GM18520 (cell line): Measurements from ENCODE around the gene VWA3B.
"Not testable (repeated sequence)": the region's sequence is repeated elsewhere in the genome, so short reads cannot be mapped to it uniquely, and the experiment has no call there.

Source experiments
- ATAC-seq: cut with Tn5 transposase; IDR thresholded peaks from one replicate; pipeline ENCODE4 v1.9.1; 2021; ENCODE audit not compliant: unreplicated experiment

Gene VWA3B

GRCh38 chr2:98086491-98087446, at the start of gene VWA3B:
Gene VWA3B, plus strand, starts transcription at chr2:98087167. Its CDS starts 5,926 bp downstream, at chr2:98093093.
- peak; percentile 89 for ATAC-seq

- ATAC-seq: no peak
Observed at GRCh38 chr2:98037206-98037605, 49.8 kb upstream of the VWA3B start.

GRCh38 chr2:98037666-98038336, 49.2 kb upstream of the VWA3B start:
- ATAC-seq: no peak

- ATAC-seq: no peak
Observed at GRCh38 chr2:98039085-98039756, 47.7 kb upstream of the VWA3B start.

GRCh38 chr2:98040331-98040939, 46.5 kb upstream of the VWA3B start:
- ATAC-seq: no peak

- no peak for ATAC-seq
Observed at GRCh38 chr2:98043101-98043500, 43.9 kb upstream of the VWA3B start.

- not testable (repeated sequence) for ATAC-seq
Observed at GRCh38 chr2:98044730-98045129, 42.2 kb upstream of the VWA3B start.

- ATAC-seq: no peak
Observed at GRCh38 chr2:98050070-98050469, 36.9 kb upstream of the VWA3B start.

GRCh38 chr2:98058191-98058975, 28.6 kb upstream of the VWA3B start:
- ATAC-seq: no peak

GRCh38 chr2:98060277-98060676, 26.7 kb upstream of the VWA3B start:
- no peak for ATAC-seq

GRCh38 chr2:98063291-98063854, 23.6 kb upstream of the VWA3B start:
- no peak for ATAC-seq

GRCh38 chr2:98065808-98066207, 21.2 kb upstream of the VWA3B start:
- ATAC-seq: no peak

- ATAC-seq: no peak
Observed at GRCh38 chr2:98067160-98067559, 19.8 kb upstream of the VWA3B start.

- ATAC-seq: no peak
Observed at GRCh38 chr2:98070081-98070480, 16.9 kb upstream of the VWA3B start.

- ATAC-seq: no peak
Observed at GRCh38 chr2:98072442-98072841, 14.5 kb upstream of the VWA3B start.

- ATAC-seq: no peak
Observed at GRCh38 chr2:98078701-98079100, 8.3 kb upstream of the VWA3B start.

GRCh38 chr2:98084151-98084868, 2.7 kb upstream of the VWA3B start:
- no peak for ATAC-seq

GRCh38 chr2:98084869-98085238, 2.1 kb upstream of the VWA3B start:
- no peak for ATAC-seq

GRCh38 chr2:98085649-98086048, 1.3 kb upstream of the VWA3B start:
- ATAC-seq: no peak
